ENCODE data around the gene PCDHGA8.

Gene PCDHGA8

DNA sequence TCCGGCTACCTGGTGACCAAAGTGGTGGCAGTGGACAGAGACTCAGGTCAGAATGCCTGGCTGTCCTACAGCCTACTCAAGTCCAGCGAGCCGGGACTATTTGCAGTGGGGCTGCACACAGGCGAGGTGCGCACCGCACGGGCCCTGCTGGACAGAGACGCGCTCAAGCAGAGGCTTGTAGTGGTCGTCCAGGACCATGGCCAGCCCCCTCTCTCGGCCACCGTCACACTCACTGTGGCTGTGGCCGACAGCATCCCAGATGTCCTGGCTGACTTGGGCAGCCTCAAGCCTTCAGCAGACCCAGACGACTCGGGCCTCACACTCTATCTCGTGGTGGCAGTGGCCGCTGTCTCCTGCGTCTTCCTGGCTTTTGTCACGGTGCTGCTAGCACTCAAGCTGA lies 35.5 kb upstream of the PCDHGA8 start:
- Histone ChIP-seq H3K4me1 (ENCODE audit: control insufficient read depth in 1 of 2, insufficient read depth in 1 of 2, low read depth in 1 of 2, low read length in 1 of 2) (no peaks in the 10 kb centered on the region), H3K36me3 (no peaks in the 10 kb centered on the region), H3K27me3 (peaks cover 100% of the 10 kb centered on the region), H3K9me3 (peaks cover 25% of the 10 kb centered on the region), H3K4me3 (ENCODE audit: low read depth in 1 of 2, low read length in 1 of 2) (no peak overlapping the region), H3K27ac (no peak overlapping the region)
- TF ChIP-seq, protein P1, sequence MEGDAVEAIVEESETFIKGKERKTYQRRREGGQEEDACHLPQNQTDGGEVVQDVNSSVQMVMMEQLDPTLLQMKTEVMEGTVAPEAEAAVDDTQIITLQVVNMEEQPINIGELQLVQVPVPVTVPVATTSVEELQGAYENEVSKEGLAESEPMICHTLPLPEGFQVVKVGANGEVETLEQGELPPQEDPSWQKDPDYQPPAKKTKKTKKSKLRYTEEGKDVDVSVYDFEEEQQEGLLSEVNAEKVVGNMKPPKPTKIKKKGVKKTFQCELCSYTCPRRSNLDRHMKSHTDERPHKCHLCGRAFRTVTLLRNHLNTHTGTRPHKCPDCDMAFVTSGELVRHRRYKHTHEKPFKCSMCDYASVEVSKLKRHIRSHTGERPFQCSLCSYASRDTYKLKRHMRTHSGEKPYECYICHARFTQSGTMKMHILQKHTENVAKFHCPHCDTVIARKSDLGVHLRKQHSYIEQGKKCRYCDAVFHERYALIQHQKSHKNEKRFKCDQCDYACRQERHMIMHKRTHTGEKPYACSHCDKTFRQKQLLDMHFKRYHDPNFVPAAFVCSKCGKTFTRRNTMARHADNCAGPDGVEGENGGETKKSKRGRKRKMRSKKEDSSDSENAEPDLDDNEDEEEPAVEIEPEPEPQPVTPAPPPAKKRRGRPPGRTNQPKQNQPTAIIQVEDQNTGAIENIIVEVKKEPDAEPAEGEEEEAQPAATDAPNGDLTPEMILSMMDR (IDR thresholded peaks at IDR 0.05), result no peak

DNA sequence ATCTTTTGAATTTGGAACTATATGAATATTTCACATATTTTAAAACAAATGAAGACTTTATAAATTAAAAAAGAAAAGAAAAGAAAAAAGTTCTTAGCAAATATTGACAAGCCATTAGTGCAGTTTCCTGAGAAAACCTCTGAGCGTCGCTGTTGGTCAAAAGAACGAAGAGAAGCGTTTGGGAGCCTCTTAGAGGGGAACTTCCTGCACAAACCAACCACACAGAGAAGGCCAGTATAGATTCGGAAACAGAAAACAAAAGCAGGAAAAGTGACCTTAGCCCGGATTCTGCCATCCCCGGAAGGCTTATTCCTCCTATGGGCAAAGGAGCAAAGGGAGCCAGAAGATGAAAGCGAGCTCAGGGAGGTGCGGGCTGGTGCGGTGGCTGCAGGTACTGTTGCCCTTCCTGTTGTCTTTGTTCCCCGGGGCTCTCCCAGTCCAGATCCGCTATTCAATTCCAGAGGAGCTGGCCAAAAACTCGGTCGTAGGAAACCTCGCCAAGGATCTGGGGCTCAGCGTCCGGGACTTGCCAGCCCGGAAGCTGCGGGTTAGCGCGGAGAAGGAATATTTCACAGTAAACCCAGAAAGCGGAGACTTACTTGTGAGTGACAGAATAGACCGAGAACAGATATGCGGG lies 32.5 kb upstream of the PCDHGA8 start, which contains the start of gene PCDHGB2:
PCDHGB2 (plus strand) TSS at position 205 of the 637 bp plus-strand sequence; CDS start at position 347, 142 bp downstream.
- Histone ChIP-seq H3K27ac (no peak within 1 kb of the TSS), H3K4me3 (ENCODE audit: low read depth in 1 of 2, low read length in 1 of 2) (no peak within 1 kb of the TSS), H3K27me3 (peaks cover 100% of the 10 kb centered on the region), H3K4me1 (ENCODE audit: control insufficient read depth in 1 of 2, insufficient read depth in 1 of 2, low read depth in 1 of 2, low read length in 1 of 2) (no peaks in the 10 kb centered on the region), H3K9me3 (peaks cover 33% of the 10 kb centered on the region), H3K36me3 (no peaks in the 10 kb centered on the region)
- TF ChIP-seq, protein P1 (IDR thresholded peaks at IDR 0.05), result no peak

DNA sequence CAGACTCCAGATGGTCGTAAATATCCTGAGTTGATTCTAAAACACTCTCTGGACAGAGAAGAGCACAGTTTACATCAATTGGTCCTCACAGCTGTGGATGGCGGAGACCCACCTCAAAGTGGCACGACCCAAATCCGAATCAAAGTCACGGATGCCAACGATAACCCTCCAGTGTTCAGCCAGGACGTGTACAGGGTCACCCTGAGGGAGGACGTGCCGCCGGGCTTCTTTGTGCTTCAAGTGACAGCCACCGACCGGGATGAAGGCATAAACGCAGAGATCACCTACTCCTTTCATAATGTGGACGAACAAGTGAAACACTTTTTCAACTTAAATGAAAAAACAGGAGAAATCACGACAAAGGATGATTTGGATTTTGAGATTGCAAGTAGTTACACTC lies 31.7 kb upstream of the PCDHGA8 start:
- H3K4me3 ChIP-seq (ENCODE audit: low read depth in 1 of 2, low read length in 1 of 2), result no peak overlapping the region
- H3K9me3 ChIP-seq, result peaks cover 41% of the 10 kb centered on the region
- H3K27me3 ChIP-seq, result peaks cover 100% of the 10 kb centered on the region

DNA sequence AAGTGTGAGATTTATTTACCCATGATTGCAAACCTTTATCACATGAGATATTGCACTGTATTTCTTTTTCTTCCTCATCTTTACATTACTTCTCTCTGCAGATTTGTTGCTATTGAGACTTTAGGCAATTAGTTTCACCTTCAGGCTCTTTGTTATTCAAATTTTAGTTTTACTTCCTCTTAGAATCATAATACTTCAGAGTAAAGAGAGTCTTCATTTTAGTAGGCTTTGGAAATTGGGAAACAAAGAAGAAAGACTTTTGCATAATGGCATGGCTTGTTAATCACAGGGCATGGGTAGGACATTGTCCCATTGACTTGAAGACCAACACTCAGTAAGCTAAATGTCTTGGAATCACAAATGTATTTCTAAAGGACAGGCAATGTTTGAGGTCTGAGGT lies 29.7 kb upstream of the PCDHGA8 start:
- H3K27ac ChIP-seq, result no peak overlapping the region
- no peaks in the 10 kb centered on the region for H3K36me3 ChIP-seq
- TF ChIP-seq, protein P1 (IDR thresholded peaks at IDR 0.05), result no peak
- peaks cover 100% of the 10 kb centered on the region for H3K27me3 ChIP-seq
- no peak overlapping the region for H3K4me3 ChIP-seq (ENCODE audit: low read depth in 1 of 2, low read length in 1 of 2)
- no peaks in the 10 kb centered on the region for H3K4me1 ChIP-seq (ENCODE audit: control insufficient read depth in 1 of 2, insufficient read depth in 1 of 2, low read depth in 1 of 2, low read length in 1 of 2)
- H3K9me3 ChIP-seq, result peaks cover 45% of the 10 kb centered on the region

More for the DNA sequence above, 31.7 kb upstream of the PCDHGA8 start:
- H3K36me3 ChIP-seq, result no peaks in the 10 kb centered on the region
- H3K4me1 ChIP-seq (ENCODE audit: control insufficient read depth in 1 of 2, insufficient read depth in 1 of 2, low read depth in 1 of 2, low read length in 1 of 2), result no peaks in the 10 kb centered on the region
- TF ChIP-seq, protein P1 (IDR thresholded peaks at IDR 0.05), result no peak
- H3K27ac ChIP-seq, result no peak overlapping the region

DNA sequence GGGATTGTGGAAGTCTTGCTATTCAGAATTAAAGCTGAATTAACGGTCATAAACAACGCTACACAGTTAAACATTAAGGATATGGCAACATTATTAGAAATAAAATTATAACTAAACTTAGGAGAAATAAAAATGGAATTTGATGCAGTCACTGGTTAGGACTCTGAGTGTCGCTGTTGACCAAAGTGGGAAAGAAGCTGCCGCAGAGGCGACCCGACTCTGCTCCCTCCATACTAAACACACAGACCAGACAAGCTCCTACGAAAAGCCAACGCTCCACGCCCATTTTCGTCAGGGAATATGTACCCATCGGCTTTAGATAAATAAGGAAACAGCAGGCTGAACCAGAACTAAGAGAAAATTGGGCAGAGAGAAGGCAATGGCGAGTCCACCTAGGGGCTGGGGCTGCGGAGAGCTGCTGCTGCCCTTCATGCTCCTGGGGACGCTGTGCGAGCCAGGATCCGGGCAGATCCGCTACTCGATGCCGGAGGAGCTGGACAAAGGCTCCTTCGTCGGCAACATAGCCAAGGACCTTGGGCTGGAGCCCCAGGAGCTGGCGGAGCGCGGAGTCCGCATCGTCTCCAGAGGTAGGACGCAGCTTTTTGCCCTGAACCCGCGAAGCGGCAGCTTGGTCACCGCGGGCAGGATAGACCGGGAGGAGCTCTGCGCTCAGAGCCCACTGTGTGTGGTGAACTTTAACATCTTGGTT lies 28.3 kb upstream of the PCDHGA8 start, which contains the start of gene PCDHGA5:
PCDHGA5 (plus strand) TSS at position 211 of the 709 bp plus-strand sequence; CDS start at position 380, 169 bp downstream.
- peaks cover 51% of the 10 kb centered on the region for H3K9me3 ChIP-seq
- H3K4me1 ChIP-seq (ENCODE audit: control insufficient read depth in 1 of 2, insufficient read depth in 1 of 2, low read depth in 1 of 2, low read length in 1 of 2), result no peaks in the 10 kb centered on the region
- H3K27ac ChIP-seq, result no peak within 1 kb of the TSS
- H3K36me3 ChIP-seq, result no peaks in the 10 kb centered on the region
- H3K4me3 ChIP-seq (ENCODE audit: low read depth in 1 of 2, low read length in 1 of 2), result no peak within 1 kb of the TSS
- TF ChIP-seq, protein P1 (IDR thresholded peaks at IDR 0.05), result no peak
- H3K27me3 ChIP-seq, result peaks cover 100% of the 10 kb centered on the region

Data from neutrophil (primary cell).